H1 (cell line): ENCODE data around the gene CRYGS. TPM values are rescaled to one million over a fixed set of nuclear protein-coding genes. Genes with fewer than 3 reads are reported as not detected.

Source experiments
- CTCF ChIA-PET: fragments of 300-600 bp; sonication (Branson Sonifier 250); formaldehyde crosslinking; loops from one replicate; lab custom pipeline; 2021; ENCODE audit not compliant: partially characterized antibody; lab: Charles Lee
- POLR2A ChIA-PET: fragments of 300-600 bp; sonication (Branson Sonifier 250); formaldehyde crosslinking; loops from one replicate; lab custom pipeline; 2021; ENCODE audit warnings: inconsistent platforms; ENCODE audit not compliant: partially characterized antibody; lab: Charles Lee
- DNase-seq, 2 experiments: peaks; one replicate each; pipeline versions ENCODE4 v3.0.0 to v3.0.0-alpha.2; 2010 to 2022; ENCODE audit warnings: low spot score in 2 of 2, low read depth in 1 of 2, mixed read lengths in 1 of 2
- FAIRE-seq: peaks from 2 replicates; lab custom pipeline; 2011; peaks lifted over from hg19 to GRCh38; lab: Jason Lieb, UNC
- H2AFZ ChIP-seq: 2 replicates; pipeline ENCODE4 v1.8.1; 2012; ENCODE audit warnings: low read length, inconsistent platforms
- H2AK5ac ChIP-seq: 2 replicates; pipeline ENCODE4 v1.6.1; 2013; ENCODE audit warnings: low read depth, low read length
- H2BK120ac ChIP-seq: replicated peaks from 2 replicates; pipeline ENCODE3; 2013; ENCODE audit warnings: low read depth, low read length, inconsistent platforms
- H2BK12ac ChIP-seq: 2 replicates; pipeline ENCODE4 v1.6.1; 2013; ENCODE audit warnings: low read depth, low read length
- H2BK15ac ChIP-seq: 2 replicates; pipeline ENCODE4 v1.6.1; 2013; ENCODE audit warnings: low read length
- H2BK20ac ChIP-seq: 2 replicates; pipeline ENCODE4 v1.6.1; 2013; ENCODE audit warnings: low read length
- H2BK5ac ChIP-seq: 2 replicates; pipeline ENCODE4 v1.6.1; 2013; ENCODE audit warnings: low read depth, low read length
- H3K14ac ChIP-seq: 2 replicates; pipeline ENCODE4 v1.6.1; 2013; ENCODE audit warnings: inconsistent platforms; ENCODE audit not compliant: insufficient read length
- H3K18ac ChIP-seq: 2 replicates; pipeline ENCODE4 v1.6.1; 2013; ENCODE audit warnings: low read length; ENCODE audit errors: extremely low read depth
- H3K23ac ChIP-seq: 2 replicates; pipeline ENCODE4 v1.6.1; 2013; ENCODE audit warnings: inconsistent platforms; ENCODE audit not compliant: insufficient read length
- H3K23me2 ChIP-seq: 2 replicates; pipeline ENCODE4 v1.6.1; 2013; ENCODE audit warnings: low read depth, low read length
- H3K27ac ChIP-seq: 2 replicates; pipeline ENCODE4 v1.6.1; 2011; ENCODE audit warnings: low read depth, low read length, inconsistent platforms
- H3K27me3 ChIP-seq, 4 experiments: replicated peaks in 1 of 4; 1 replicate in 1 of 4; 2 replicates in 3 of 4; pipeline versions ENCODE4 v1.6.1 to v1.8.1; 2011 to 2013; ENCODE audit warnings: low read length in 3 of 4, mild to moderate bottlenecking in 3 of 4, inconsistent platforms in 2 of 4, mixed read lengths in 2 of 4, moderate library complexity in 1 of 4; ENCODE audit not compliant: control insufficient read depth in 3 of 4, insufficient read depth in 3 of 4; ENCODE audit errors: extremely low read depth in 1 of 4
- H3K36me3 ChIP-seq, 4 experiments: 2 replicates each; pipeline versions ENCODE4 v1.6.1 to v1.8.1; 2011 to 2013; ENCODE audit warnings: mild to moderate bottlenecking in 4 of 4, low read length in 3 of 4, moderate library complexity in 2 of 4, control low read depth in 1 of 4, inconsistent platforms in 1 of 4; ENCODE audit not compliant: insufficient read depth in 4 of 4, control insufficient read depth in 2 of 4
- H3K4ac ChIP-seq: replicated peaks from 2 replicates; pipeline ENCODE3; 2013; ENCODE audit warnings: low read length, low read depth, mixed read lengths, inconsistent platforms; ENCODE audit not compliant: insufficient read length
- H3K4me1 ChIP-seq, 4 experiments: replicated peaks in 1 of 4; 1 replicate in 1 of 4; 2 replicates in 3 of 4; pipeline versions ENCODE4 v1.6.1 to v1.8.1; 2011 to 2013; ENCODE audit warnings: low read length in 3 of 4, inconsistent platforms in 2 of 4, mixed read lengths in 1 of 4; ENCODE audit not compliant: insufficient read depth in 4 of 4, control insufficient read depth in 3 of 4
- H3K4me2 ChIP-seq, 2 experiments: 2 replicates each; pipeline versions ENCODE4 v1.6.1 to v1.8.1; 2011 to 2013; ENCODE audit warnings: low read depth in 2 of 2, low read length in 2 of 2, control low read depth in 1 of 2, inconsistent platforms in 1 of 2, mild to moderate bottlenecking in 1 of 2; ENCODE audit not compliant: insufficient read depth in 1 of 2
- H3K4me3 ChIP-seq, 4 experiments: fragments of 200-600, 300-600 bp in 1 of 4; sonication (generic), shearing (Covaris generic), sonication (Bioruptor Twin) in 1 of 4; 2 replicates each; pipeline versions ENCODE4 v1.5.1 to v1.8.1; 2011 to 2016; ENCODE audit warnings: low read length in 4 of 4, low read depth in 3 of 4, control low read depth in 2 of 4, inconsistent platforms in 2 of 4, mild to moderate bottlenecking in 2 of 4, mixed read lengths in 1 of 4, moderate library complexity in 1 of 4; ENCODE audit not compliant: insufficient read depth in 2 of 4; ENCODE audit errors: extremely low read depth in 1 of 4
- H3K56ac ChIP-seq: replicated peaks from 2 replicates; pipeline ENCODE3; 2013; ENCODE audit warnings: low read depth, mild to moderate bottlenecking, mixed read lengths, low read length, inconsistent platforms; ENCODE audit not compliant: insufficient read length
- H3K79me1 ChIP-seq: 2 replicates; pipeline ENCODE4 v1.6.1; 2013; ENCODE audit warnings: low read depth, low read length, control low read depth
- H3K79me2 ChIP-seq, 2 experiments: 2 replicates each; pipeline versions ENCODE4 v1.6.1 to v1.8.1; 2012 to 2013; ENCODE audit warnings: low read length in 2 of 2, mild to moderate bottlenecking in 2 of 2, inconsistent platforms in 1 of 2; ENCODE audit not compliant: insufficient read depth in 2 of 2, control insufficient read depth in 1 of 2
- H3K9ac ChIP-seq, 4 experiments: replicated peaks in 1 of 4; 1 replicate in 1 of 4; 2 replicates in 3 of 4; pipeline versions ENCODE4 v1.6.1 to v1.8.1; 2011 to 2013; ENCODE audit warnings: low read depth in 3 of 4, low read length in 3 of 4, control low read depth in 2 of 4, mild to moderate bottlenecking in 2 of 4, moderate library complexity in 2 of 4, inconsistent platforms in 1 of 4; ENCODE audit errors: extremely low read depth in 1 of 4
- H3K9me3 ChIP-seq, 2 experiments: 2 replicates each; pipeline versions ENCODE4 v1.6.1 to v1.8.1; 2012 to 2013; ENCODE audit warnings: mild to moderate bottlenecking in 2 of 2, moderate library complexity in 2 of 2, control low read depth in 1 of 2, inconsistent platforms in 1 of 2, low read depth in 1 of 2, low read length in 1 of 2, mixed read lengths in 1 of 2; ENCODE audit not compliant: insufficient read depth in 2 of 2
- H4K20me1 ChIP-seq, 2 experiments: replicated peaks in 1 of 2; 2 replicates each; pipeline versions ENCODE3 to v1.8.1; 2011 to 2013; ENCODE audit warnings: inconsistent platforms in 2 of 2, low read length in 2 of 2, mild to moderate bottlenecking in 1 of 2; ENCODE audit not compliant: insufficient read depth in 2 of 2, control insufficient read depth in 1 of 2
- H4K5ac ChIP-seq: 2 replicates; pipeline ENCODE4 v1.6.1; 2013; ENCODE audit warnings: low read length, low read depth, mixed read lengths, inconsistent platforms; ENCODE audit not compliant: insufficient read length
- H4K8ac ChIP-seq: 2 replicates; pipeline ENCODE4 v1.8.0; 2013; ENCODE audit warnings: mild to moderate bottlenecking, moderate library complexity, low read length, inconsistent platforms; ENCODE audit not compliant: insufficient read depth; ENCODE audit errors: extremely low read depth
- H4K91ac ChIP-seq: replicated peaks from 2 replicates; pipeline ENCODE3; 2013; ENCODE audit warnings: low read length, mixed read lengths, inconsistent platforms; ENCODE audit not compliant: insufficient read length
- CBX8 ChIP-seq: fragments of 300-800, 300-1000 bp; sonication (generic); IDR thresholded peaks from 2 replicates; pipeline ENCODE4 v1.7.1; 2016; ENCODE audit warnings: low read depth, low read length, borderline replicate concordance
- CTBP2 ChIP-seq: IDR thresholded peaks from 2 replicates; pipeline ENCODE4 v1.7.0; 2011; ENCODE audit warnings: borderline replicate concordance, mild to moderate bottlenecking, moderate library complexity, mixed read lengths, low read length; ENCODE audit not compliant: insufficient read depth, insufficient read length
- EP300 ChIP-seq, 2 experiments: IDR thresholded peaks; 1 replicate in 1 of 2; 2 replicates in 1 of 2; pipeline ENCODE4 v1.6.1; 2011 to 2012; ENCODE audit warnings: low read depth in 2 of 2, low read length in 2 of 2, mild to moderate bottlenecking in 2 of 2, borderline replicate concordance in 1 of 2, inconsistent platforms in 1 of 2, moderate library complexity in 1 of 2
- JUN ChIP-seq: IDR thresholded peaks from 2 replicates; pipeline ENCODE4 v1.6.1; 2011; ENCODE audit warnings: low read depth, mild to moderate bottlenecking, improper control_type of control experiment, low read length
- MAX ChIP-seq: IDR thresholded peaks from 2 replicates; pipeline ENCODE4 v1.6.1; 2012; ENCODE audit warnings: inconsistent platforms
- WGBS, 2 experiments: shearing (Covaris generic) in 1 of 2; methylation state at CpG; one replicate each; pipeline versions ENCODE4 v1.1.6 to v1.1.7; 2013 to 2015; ENCODE audit warnings: low lambda C conversion rate in 2 of 2, mixed read lengths in 2 of 2, inconsistent platforms in 1 of 2, low coverage in 1 of 2, missing lambda C conversion rate in 1 of 2; ENCODE audit not compliant: insufficient replicate concordance in 2 of 2, insufficient coverage in 1 of 2, insufficient read length in 1 of 2; ENCODE audit errors: extremely low coverage in 1 of 2, missing lambda C conversion rate in 1 of 2; 5-methylcytosine and 5-hydroxymethylcytosine counted together
- polyA plus RNA-seq, 7 experiments: library from polyadenylated mRNA; depleted of rRNA in 3 of 7; stranded (reverse) in 5 of 7; unstranded in 2 of 7; fragments of >200 nt in 5 of 7; fragments of 200-250 nt in 2 of 7; gene quantifications; 1 replicate in 5 of 7; 2 replicates in 1 of 7; 4 replicates in 1 of 7; pipeline versions ENCODE4 v1.2.1 to v1.2.3, GENCODE V29; 2011 to 2013; ENCODE audit warnings: missing spikeins in 2 of 7, mixed read lengths in 2 of 7
- total RNA-seq: library from RNA; stranded (reverse); fragmentation: NEBNext Ultra II Directional; extraction: Animal tissue kit (Norgen Biotek cat#: 25700); gene quantifications from 2 replicates; pipeline ENCODE4 v1.2.1, GENCODE V29; 2021

The CRYGS gene
- total and polyA plus RNA-seq, 2 of the 8 experiments (the other 6 are each of a cell fraction or from before 2014, with no cell fraction given): 1.5 to 1.8 TPM

GRCh38 chr3:186519021-186519658 is 25.0 kb downstream of the CRYGS start:
- no peak overlapping the region for H3K18ac ChIP-seq
- ChIA-PET CTCF (interaction anchor here (0.6 to 3.3 kb wide), 12 partner anchors 10 to 548 kb away, joined by 3 to 17 read pairs (median 4); no protein-coding TSS in a partner anchor), POLR2A (interaction anchor here (1.6 kb wide), 1 partner anchor 20 kb away, joined by 4 read pairs; no protein-coding TSS in a partner anchor)
- no peak overlapping the region for H3K4me3 ChIP-seq
- FAIRE-seq: no peak
- no peaks in the 10 kb centered on the region for H3K79me1 ChIP-seq
- no peaks in the 10 kb centered on the region for H3K27me3 ChIP-seq
- no peaks in the 10 kb centered on the region for H3K4me1 ChIP-seq
- no peak overlapping the region for H4K91ac ChIP-seq
- WGBS, 2 experiments: 88% methylated on average over 6 of the region's 6 CpGs; no CpG with 5 or more reads in 1 of the 2 experiments
- no peak overlapping the region for H2BK120ac ChIP-seq
- H2AK5ac ChIP-seq: no peak overlapping the region
- H4K20me1 ChIP-seq: no peaks in the 10 kb centered on the region
- no peak overlapping the region for H2BK20ac ChIP-seq
- no peak overlapping the region for H3K9ac ChIP-seq
- no peaks in the 10 kb centered on the region for H3K9me3 ChIP-seq
- H3K23ac ChIP-seq: no peak overlapping the region
- no peak overlapping the region for H2BK15ac ChIP-seq
- no peaks in the 10 kb centered on the region for H3K36me3 ChIP-seq
- no peak overlapping the region for H3K14ac ChIP-seq
- no peak overlapping the region for H2BK12ac ChIP-seq
- H3K4me2 ChIP-seq: no peak overlapping the region
- no peak overlapping the region for H2BK5ac ChIP-seq
- H4K5ac ChIP-seq: no peak overlapping the region
- H3K56ac ChIP-seq: no peak overlapping the region
- no peak for DNase-seq
- H3K4ac ChIP-seq: no peak overlapping the region
- H4K8ac ChIP-seq: peak overlapping the region; percentile 35; the same call in 1 of the 2 replicates
- H3K27ac ChIP-seq: no peak overlapping the region
- peaks cover 2% of the 10 kb centered on the region; the same call in 1 of the 2 replicates for H3K23me2 ChIP-seq
- H3K79me2 ChIP-seq: no peaks in the 10 kb centered on the region
- H2AFZ ChIP-seq: no peak overlapping the region
- TF ChIP-seq CBX8 (no peak), MAX (no peak), CTBP2 (no peak), EP300 (IDR thresholded peaks at IDR 0.05; ENCODE audit: borderline replicate concordance in 1 of 2, low read depth in 2 of 2, low read length in 2 of 2) (no peak), JUN (no peak)
